K562 (cell line): ENCODE results near the gene SH3RF1. TPM values are rescaled to one million over a fixed set of nuclear protein-coding genes. Genes with fewer than 3 reads are reported as not detected.

Source experiments
- CBFB ChIP-seq: sonication (generic); formaldehyde crosslinking; IDR thresholded peaks from 2 replicates; pipeline ENCODE4 v1.4.0; 2020; ENCODE audit warnings: mild to moderate bottlenecking, missing genetic modification reagents
- CXXC5 ChIP-seq: fragments of 250-450 bp; sonication (Bioruptor Pico); IDR thresholded peaks from 2 replicates; pipeline ENCODE4 v1.8.0; 2022; ENCODE audit warnings: inconsistent platforms, mild to moderate bottlenecking, moderate library complexity
- DACH1 ChIP-seq: fragments of 450-650 bp; IDR thresholded peaks from 2 replicates; pipeline ENCODE4 v1.6.1; 2018; ENCODE audit not compliant: partially characterized antibody
- DEAF1 ChIP-seq: fragments of 450-650 bp; formaldehyde crosslinking; IDR thresholded peaks from 2 replicates; pipeline ENCODE4 v1.4.0; 2020; ENCODE audit warnings: mild to moderate bottlenecking, moderate library complexity
- KDM5B ChIP-seq: fragments of 200-600 bp; sonication (generic); IDR thresholded peaks from 2 replicates; pipeline ENCODE4 v1.6.1; 2012; ENCODE audit warnings: low read depth, mild to moderate bottlenecking, moderate library complexity, low read length, control low read depth, inconsistent platforms; ENCODE audit not compliant: insufficient replicate concordance
- XRCC5 ChIP-seq: fragments of 200-400 bp; formaldehyde crosslinking; IDR thresholded peaks from 2 replicates; pipeline ENCODE4 v1.6.1; 2017; ENCODE audit warnings: low read depth, mild to moderate bottlenecking, low read length
- ZNF407 ChIP-seq: fragments of 450-650 bp; IDR thresholded peaks from 2 replicates; pipeline ENCODE4 v1.6.1; 2016; ENCODE audit warnings: low read depth
- ZNF592 ChIP-seq: fragments of 450-650 bp; IDR thresholded peaks from 2 replicates; pipeline ENCODE4 v1.6.1; 2017; ENCODE audit warnings: antibody characterized with exemption, mild to moderate bottlenecking
- polyA plus RNA-seq, 8 experiments: library from polyadenylated mRNA; depleted of rRNA in 4 of 8; stranded (reverse) in 5 of 8; unstranded in 3 of 8; fragments of >200 nt; fragmentation: Nextera tagmentation in 2 of 8; fragmentation: Illumina TruSeq in 1 of 8; extraction: Ambion mirVana in 2 of 8; extraction: Trizol in 1 of 8; gene quantifications; 2 replicates each; pipeline versions ENCODE4 v1.2.1 to v1.2.3, GENCODE V29; 2011 to 2014; ENCODE audit warnings: inconsistent platforms in 1 of 8, missing spikeins in 1 of 8
- total RNA-seq, 7 experiments: library from RNA; depleted of rRNA in 6 of 7; stranded (reverse); fragments of >200 nt in 6 of 7; fragmentation: Illumina TruSeq in 2 of 7; extraction: Trizol in 2 of 7; gene quantifications; 2 replicates each; pipeline versions ENCODE4 v1.2.1 to v1.2.3, GENCODE V29; 2011 to 2021; ENCODE audit warnings: low replicate concordance in 1 of 7
- TF ChIP-seq, protein P1 (sequence below): fragments of 450-650 bp; IDR thresholded peaks from 2 replicates; pipeline ENCODE4 v1.7.1; 2018; ENCODE audit warnings: mild to moderate bottlenecking, low read depth; ENCODE audit not compliant: partially characterized antibody

SH3RF1 gene
- total and polyA plus RNA-seq, 9 of the 15 experiments (the other 6 are each of a cell fraction or from before 2014, with no cell fraction given): 0.04 to 0.16 (median 0.11) TPM; not detected in 6

- TF ChIP-seq ZNF407 (no peak), XRCC5 (no peak), CXXC5 (CRISPR knock-in tag) (no peak), DACH1 (no peak), CBFB (no peak), ZNF592 (no peak), DEAF1 (CRISPR knock-in tag) (no peak), KDM5B (no peak)
- TF ChIP-seq, protein P1, sequence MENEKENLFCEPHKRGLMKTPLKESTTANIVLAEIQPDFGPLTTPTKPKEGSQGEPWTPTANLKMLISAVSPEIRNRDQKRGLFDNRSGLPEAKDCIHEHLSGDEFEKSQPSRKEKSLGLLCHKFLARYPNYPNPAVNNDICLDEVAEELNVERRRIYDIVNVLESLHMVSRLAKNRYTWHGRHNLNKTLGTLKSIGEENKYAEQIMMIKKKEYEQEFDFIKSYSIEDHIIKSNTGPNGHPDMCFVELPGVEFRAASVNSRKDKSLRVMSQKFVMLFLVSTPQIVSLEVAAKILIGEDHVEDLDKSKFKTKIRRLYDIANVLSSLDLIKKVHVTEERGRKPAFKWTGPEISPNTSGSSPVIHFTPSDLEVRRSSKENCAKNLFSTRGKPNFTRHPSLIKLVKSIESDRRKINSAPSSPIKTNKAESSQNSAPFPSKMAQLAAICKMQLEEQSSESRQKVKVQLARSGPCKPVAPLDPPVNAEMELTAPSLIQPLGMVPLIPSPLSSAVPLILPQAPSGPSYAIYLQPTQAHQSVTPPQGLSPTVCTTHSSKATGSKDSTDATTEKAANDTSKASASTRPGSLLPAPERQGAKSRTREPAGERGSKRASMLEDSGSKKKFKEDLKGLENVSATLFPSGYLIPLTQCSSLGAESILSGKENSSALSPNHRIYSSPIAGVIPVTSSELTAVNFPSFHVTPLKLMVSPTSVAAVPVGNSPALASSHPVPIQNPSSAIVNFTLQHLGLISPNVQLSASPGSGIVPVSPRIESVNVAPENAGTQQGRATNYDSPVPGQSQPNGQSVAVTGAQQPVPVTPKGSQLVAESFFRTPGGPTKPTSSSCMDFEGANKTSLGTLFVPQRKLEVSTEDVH: no peak
- TF ChIP-seq, all 486 proteins: peak for 0
These were observed 20.8 kb downstream of the SH3RF1 start (continued) for GRCh38 chr4:169249999-169250398.
